ENCODE measurements around the gene RAB7B.

The RAB7B gene

DNA sequence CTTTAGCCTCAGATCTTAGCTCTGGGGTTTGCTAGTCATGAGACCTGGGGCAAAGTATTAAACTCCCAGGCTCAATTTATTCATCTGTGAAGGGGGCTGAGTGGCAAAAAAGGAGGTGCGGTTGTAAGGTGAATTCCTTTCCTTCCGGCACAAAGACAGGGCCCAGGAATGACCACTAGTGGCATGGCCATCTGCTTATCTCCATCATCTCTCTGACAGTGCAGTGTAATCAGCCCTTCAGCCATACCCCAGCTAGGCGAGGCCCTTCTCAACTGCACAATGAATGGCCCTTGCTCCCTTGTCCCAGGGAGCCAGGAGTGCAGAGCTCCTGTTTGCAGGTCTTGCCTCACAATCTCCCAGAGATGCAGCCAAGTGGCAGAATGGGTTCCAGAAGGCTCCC is 54.3 kb downstream of the RAB7B start:
- DNase-seq (ENCODE audit: low read depth) = no peak

DNA sequence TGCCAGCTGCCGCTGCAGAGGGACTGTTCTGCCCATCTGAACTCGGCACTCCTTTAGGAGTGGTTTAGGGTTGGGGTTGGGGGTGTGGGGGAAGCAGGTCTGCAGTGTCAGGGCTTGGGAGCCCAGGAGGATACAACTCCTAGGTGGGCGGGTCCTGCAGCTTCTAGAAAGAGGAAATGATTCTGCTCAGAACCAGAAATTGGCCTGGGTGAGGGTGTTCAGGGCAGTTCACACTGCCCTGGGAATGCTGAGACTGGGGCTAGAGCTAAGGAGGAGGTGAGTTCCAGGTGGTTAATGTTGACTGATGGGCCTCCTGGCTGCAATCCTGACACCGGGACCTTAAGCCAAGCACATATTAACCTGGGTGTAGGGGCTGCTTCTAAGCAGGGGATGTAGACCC is 55.2 kb downstream of the RAB7B start:
- no peak for DNase-seq (ENCODE audit: low read depth)

GRCh38 chr1:205947024-205947423 is 56.2 kb downstream of the RAB7B start:
- DNase-seq (ENCODE audit: low read depth) = no peak

DNA sequence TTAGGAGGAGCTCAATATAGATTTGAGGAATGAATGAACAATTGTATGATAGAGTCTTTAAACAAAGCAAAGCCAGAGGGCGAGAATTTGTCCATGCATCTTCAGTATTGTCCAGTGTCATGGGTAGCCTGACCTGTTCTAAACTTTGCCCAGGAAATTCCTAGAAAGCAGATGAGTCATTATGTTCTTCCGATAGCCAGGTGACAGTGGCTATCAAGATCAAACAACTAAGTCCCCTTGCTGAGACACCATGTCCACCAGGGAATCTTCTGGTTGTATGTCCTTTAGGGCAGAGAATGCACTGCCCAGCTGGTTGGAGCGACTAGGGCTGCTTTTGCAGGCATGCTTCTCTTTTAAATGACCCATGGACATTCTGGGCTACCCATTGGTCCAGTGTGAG is 58.1 kb downstream of the RAB7B start:
- no peak for DNase-seq (ENCODE audit: low read depth)

DNA sequence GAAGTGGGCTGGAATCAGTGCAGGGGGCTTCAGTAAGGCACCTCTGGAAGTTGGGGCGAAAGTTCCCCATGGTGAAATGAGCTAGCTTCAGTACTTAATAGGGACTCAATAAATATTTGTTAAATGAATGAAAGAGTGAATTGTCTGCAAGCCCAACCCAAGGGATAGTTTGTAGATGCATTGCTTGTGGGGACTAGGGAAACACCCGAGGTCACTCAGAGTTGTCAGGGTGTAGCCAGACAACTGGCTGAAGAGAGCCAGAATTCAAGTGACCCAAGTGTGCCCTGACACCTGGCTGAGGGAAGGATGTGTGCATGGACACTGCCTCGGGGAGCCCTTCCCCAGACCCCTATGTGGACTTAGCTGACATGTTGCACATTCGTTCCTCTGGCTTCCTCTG is 58.7 kb downstream of the RAB7B start:
- DNase-seq (ENCODE audit: low read depth) = no peak

DNA sequence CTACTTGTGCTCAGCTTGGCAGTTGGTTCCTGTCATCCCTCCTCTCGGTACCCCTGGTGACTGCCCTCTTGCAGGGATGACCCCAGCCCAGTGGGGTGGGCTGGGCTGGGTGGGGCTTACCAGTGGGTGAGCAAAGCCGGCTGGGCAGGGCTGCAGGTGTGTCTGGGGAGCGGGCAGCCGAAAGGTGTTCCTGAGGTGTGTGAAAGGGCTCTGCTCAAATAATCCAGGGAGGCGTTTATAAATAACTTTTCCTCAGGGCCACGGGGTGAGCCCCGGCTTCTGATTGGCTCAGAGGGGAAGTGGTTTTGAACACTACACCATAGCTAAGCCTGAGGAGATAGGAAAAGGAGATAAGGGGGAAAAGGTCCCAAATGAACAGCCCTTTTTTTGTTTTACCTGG is 60.0 kb downstream of the RAB7B start, which contains the start of gene SLC26A9:
Gene SLC26A9 (minus strand): TSS at position 212 of the 400 bp plus-strand sequence. CDS start 7,636 bp downstream, outside the sequence.
- DNase-seq (ENCODE audit: low read depth) = no peak

DNA sequence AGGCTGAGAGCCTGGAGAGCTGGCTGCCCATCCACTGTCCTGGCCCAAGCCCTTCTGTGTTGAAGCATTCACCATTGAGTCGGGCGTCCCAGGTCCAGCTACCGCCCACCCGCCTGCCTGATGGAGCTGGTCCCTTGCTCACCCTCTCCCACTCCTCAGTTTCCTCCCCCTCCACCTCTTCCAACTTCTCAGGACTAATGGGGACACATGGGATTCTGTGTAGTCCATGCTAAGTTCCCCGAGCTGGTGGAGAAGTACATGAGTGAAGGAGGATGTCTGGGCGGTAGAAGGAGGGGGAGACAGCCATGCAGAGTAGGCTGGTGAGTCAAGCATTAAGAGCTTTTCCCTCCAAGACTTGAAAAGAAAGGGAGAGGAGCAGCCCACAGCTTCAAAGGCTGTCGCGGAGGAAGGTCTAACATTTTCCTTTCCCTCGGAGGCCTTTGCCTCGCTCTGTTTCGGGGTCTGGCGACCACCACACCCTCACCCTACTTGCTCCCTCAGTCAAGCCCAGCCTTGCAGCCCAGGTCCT is 60.5 kb downstream of the RAB7B start:
- no peak for DNase-seq (ENCODE audit: low read depth)

DNA sequence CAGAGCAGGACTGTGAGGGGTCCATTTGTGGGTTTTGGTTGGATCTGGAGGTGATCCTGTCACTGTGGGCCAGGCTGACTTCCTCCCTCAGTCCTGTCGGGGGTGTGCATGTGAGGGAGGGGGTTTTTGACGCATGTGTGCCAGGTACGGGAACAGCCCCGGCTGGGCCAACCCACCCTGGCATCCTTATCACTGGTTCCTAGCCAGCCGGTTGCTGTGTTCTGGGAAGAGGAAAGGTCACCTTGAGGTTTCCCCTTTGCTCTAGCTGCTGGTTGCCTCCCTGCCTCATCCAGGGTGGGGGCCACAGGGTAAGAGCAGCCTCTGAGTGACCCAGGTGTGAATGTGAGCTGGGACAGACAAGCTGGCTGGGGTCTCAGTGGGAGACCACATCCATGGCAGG is 62.5 kb downstream of the RAB7B start:
- DNase-seq (ENCODE audit: low read depth) = no peak

DNA sequence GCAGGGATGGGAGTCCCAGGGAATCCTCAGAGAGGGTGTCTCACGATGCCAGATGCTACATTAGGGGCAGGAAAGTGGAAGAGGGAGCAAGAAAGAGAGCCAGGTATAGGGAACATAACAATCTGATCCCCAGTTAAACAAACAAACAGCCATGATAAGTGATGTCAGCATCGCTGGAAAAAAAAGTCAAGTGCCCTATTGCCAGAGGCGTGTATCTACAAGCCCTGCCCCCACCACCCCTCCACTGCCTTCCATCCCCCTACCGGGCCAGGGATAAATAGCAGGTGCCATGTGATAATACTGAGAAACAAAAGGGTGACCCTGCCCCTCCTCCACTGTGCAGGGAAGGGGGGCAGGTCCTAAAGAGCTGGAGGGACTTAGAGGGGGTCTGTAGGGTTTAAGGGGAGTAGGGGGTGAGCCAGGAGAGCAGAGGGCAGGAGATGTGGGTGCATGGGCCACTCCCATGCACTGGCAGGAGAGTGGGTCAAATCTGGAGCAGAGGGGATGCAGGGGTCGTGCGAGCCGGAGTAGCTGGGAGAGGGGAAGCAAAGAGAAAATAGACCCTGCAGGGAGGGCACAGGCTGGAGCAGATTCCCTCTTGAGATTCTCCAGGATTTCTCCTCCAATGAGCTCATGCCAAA is 63.4 kb downstream of the RAB7B start:
- DNase-seq (ENCODE audit: low read depth) = no peak

DNA sequence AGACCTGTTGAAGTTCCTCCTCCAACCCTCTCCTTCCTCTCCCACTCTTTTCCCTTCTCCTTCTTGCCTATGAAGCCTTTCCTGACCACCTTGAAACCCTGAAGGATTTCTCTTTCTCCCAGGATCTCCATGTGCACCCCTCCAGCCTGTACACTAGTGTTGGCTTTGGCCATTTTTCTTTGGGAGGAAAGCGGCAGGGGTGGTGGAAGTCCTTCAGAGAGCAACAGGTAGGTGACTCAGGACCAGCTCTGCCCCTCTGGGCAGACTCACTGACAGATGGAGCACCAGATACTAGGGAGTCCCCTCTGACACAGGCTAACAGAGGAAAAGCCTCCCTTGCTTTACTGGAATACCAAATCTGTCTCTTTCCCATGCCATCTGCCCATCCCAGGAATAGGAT is 64.5 kb downstream of the RAB7B start:
- DNase-seq (ENCODE audit: low read depth) = no peak

- no peak for DNase-seq (ENCODE audit: low read depth)
These were observed 66.2 kb downstream of the RAB7B start for GRCh38 chr1:205936846-205937586.

DNA sequence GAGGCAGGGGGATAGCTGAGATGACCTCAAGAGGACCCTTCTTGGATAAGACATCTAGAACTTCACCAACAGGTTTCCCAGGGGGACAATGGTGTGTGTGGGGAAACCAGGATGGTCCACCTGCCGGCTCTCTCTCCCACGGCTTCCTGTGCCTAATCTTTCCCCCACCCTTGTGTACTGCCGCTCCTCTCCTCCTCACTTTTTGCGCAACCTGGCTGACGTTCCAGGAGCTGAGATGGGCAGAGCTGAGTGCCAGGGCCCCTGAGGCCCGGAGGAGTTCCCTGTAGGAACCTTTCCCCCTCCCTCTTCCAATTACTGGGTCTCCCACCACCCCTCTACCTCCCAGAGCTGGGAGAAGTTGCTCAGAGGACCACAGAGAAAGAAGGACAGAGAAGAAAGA is 66.9 kb downstream of the RAB7B start:
- no peak for DNase-seq (ENCODE audit: low read depth)

DNA sequence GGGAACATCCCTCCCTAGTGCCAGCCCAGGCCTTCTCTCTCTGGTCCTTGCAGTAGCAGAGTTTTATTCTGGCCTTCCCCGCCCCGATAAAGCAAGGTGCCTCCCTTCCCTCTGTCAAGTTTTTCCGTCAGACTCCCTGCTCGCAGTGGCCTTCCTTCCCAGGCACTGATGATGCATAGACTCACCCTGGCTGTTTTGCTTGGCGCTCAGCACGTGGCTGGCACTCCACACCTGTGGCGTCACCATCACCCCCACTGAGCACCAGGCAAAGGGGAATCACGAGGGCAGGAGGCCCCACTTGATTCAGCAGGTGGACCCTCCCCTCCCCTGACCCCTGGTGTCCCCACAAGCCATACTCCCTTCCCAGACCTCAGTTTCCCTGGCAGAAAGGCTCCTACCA is 67.3 kb downstream of the RAB7B start:
- DNase-seq (ENCODE audit: low read depth) = no peak

- DNase-seq (ENCODE audit: low read depth) = no peak
These were observed 68.4 kb downstream of the RAB7B start for GRCh38 chr1:205934788-205935187.

DNA sequence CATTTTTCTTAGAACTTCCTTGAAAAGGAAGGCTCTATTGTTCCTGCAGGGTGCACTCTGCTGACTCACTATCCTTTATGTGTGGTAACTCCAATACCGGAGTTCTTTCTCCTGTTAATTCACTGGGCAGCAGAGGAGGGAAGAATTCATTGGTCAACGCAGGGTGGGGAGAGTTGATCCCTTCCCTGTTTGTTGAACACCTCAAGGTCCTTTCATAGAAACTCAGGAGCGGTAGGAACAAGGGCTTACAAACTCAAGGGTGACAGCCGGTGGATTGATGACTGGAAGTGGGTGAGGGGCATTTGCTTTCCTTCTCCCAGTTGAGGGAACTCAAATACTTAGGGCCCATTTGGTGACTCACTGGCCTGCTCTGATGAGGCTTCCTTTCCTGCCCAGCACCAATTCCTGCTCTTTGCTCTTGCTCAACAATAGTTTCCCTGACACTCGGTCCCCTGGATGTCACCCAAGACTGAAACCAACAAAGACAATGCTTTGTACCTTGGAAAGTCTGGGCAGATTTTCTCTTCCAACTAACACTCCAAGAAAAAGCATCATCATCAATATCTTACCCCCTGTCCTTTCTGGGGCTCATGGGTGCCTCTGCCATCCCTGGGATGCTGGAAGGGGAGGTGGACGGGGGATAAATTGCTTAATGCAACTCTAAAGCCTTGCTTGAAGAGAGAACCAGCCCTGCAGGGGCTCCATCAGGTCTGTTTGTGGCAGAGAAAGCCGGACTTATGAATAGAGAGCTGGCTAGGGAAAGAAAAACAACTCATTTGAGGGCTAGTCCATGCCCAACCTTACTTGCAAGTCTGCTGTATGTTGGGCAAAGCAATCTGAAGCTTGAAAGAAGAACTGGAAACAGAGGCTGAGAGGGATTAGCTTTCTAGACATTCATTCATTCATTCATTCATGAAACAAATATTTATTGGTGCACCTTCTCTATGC is 69.2 kb downstream of the RAB7B start:
- DNase-seq (ENCODE audit: low read depth) = no peak

- DNase-seq (ENCODE audit: low read depth) = no peak
These were observed 70.4 kb downstream of the RAB7B start for GRCh38 chr1:205932776-205933175.

DNA sequence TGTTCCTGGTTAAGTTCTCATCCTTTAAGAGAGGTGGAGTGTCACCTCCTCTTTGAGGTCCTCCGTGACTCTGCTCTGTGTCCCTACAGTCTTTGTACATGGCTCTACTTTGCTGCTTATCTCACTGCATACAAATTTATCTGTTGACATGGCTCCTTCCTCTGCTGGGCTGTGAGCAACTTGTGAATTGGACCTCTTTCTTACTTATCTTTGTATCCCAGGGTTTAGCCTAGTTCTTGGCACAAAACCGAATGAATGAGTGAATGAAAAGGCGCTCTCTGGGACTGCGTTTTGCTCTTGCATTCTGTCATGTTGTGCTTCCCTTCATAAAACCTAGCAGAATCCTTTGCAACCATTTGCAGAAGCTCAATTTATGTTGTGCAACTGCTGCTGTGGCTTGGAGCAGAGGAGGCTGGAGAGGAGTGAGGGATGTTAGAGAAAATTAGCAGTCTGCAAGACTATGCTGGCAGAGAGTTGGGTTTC is 72.4 kb downstream of the RAB7B start:
- no peak for DNase-seq (ENCODE audit: low read depth)

DNA sequence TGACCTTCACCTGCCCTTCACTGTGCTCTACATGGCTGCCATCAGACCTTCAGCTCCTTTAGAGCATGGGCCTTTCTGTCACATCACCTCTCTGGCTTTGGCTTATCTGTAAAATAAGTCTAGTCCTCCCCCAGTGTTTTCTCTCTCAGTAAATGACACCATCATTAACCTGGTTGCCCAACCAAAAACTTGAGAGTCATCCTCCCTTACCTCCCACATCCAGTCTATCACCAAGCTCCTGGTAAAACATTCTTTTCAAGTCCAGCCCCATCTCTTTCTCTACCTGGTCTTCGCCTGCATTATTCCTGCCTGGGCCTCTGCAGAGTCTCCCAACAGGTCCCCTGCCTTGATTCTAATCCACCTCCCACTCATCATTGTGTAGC is 73.0 kb downstream of the RAB7B start:
- DNase-seq (ENCODE audit: low read depth) = no peak

DNA sequence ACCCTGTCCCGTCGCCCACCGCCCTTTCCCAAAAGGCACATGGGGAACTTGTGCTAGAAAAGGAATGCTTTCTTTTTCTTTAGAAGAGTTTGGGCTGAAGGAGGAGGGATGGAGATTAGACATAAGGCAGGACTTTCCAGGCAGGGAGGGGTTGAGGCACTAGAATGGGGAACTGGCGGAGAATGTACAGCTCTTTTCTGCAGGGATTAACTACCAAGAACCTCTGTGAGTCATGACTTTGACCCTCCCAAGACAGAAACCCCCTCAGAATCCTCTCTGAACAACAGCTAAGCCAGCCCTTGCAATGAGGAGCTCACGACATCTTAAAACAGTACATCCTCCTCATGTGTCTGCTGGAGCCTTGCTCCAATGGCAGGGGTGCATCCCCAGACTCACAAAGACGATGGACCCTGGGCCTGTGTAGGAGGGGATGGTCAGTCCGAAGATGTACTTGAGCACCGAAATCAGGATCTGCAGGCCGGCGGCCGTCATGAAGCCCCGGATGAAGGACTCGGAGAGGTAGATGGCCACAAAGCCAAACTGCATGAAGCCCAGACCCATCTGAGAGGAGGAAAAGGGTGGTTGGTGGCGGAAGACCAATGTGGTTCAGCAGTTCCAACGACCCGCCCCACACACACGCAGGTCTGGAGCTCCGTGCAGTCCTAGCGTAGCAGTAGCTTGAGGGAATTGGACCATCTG is 73.5 kb downstream of the RAB7B start:
- no peak for DNase-seq (ENCODE audit: low read depth)

GRCh38 chr1:205928317-205928716 is 74.9 kb downstream of the RAB7B start:
- DNase-seq (ENCODE audit: low read depth) = no peak

- no peak for DNase-seq (ENCODE audit: low read depth)
These were observed 75.5 kb downstream of the RAB7B start for GRCh38 chr1:205927676-205928075.

DNA sequence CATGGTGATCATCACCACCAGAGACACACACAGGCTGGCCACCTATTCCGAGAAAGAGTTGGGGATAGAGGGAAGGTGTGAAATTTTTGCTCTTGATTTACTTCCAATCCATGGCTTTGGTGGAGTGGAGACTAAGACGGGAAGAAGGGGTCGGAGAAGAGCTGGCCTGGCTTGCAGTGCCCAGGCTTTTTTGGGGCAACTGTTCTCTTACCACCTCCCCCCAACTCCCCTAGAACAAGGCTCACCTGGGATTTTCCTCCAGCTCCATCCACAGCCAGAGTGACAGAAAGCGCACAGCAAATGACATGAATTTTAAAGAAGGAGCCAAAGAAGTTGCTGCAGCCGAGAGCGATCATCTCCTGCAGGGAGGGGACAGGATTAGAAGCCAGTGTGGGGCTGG is 75.9 kb downstream of the RAB7B start:
- no peak for DNase-seq (ENCODE audit: low read depth)

Data from stimulated activated CD8-positive, alpha-beta memory T cell treated with anti-CD3 and anti-CD28 coated beads, Interleukin-12 subunit alpha, Interleukin-12 subunit beta, amount 100 ng/mL, for 1 hour (primary cell).